Muscle of leg (tissue), 11 donors: ENCODE measurements around the gene HSH2D. TPM values are rescaled to one million over a fixed set of nuclear protein-coding genes. Genes with fewer than 3 reads are reported as not detected.

ENCODE experiments used
- DNase-seq: peaks from one replicate; pipeline ENCODE4 v3.0.0; 2013
- H3K27ac ChIP-seq: one replicate; pipeline ENCODE4 v1.5.1; 2013; ENCODE audit warnings: mild to moderate bottlenecking, low read length, control low read depth
- H3K27me3 ChIP-seq: one replicate; pipeline ENCODE4 v1.6.1; 2013; ENCODE audit warnings: low read length; ENCODE audit not compliant: control insufficient read depth, insufficient read depth
- H3K36me3 ChIP-seq: one replicate; pipeline ENCODE4 v1.6.1; 2013; ENCODE audit warnings: low read length; ENCODE audit not compliant: control insufficient read depth, insufficient read depth
- H3K4me1 ChIP-seq: one replicate; pipeline ENCODE4 v1.6.1; 2013; ENCODE audit warnings: low read length; ENCODE audit not compliant: control insufficient read depth, insufficient read depth
- H3K4me3 ChIP-seq: one replicate; pipeline ENCODE4 v1.5.1; 2013; ENCODE audit warnings: low read length, control low read depth
- H3K9me3 ChIP-seq: replicated peaks from 2 replicates; pipeline ENCODE4 v1.6.1; 2013; ENCODE audit warnings: low read depth, low read length; ENCODE audit not compliant: control insufficient read depth
- WGBS: methylation state at CpG from one replicate; pipeline ENCODE4 v1.1.5; 2013; ENCODE audit warnings: missing lambda C conversion rate; ENCODE audit not compliant: insufficient coverage; 5-methylcytosine and 5-hydroxymethylcytosine counted together
- polyA plus RNA-seq, 8 donors: library from polyadenylated mRNA; unstranded; fragments of 120-200 nt; gene quantifications; one replicate each; pipeline versions ENCODE4 v1.2.1 to v1.2.3, GENCODE V29; 2013; ENCODE audit warnings: inconsistent platforms in 1 of 8, low replicate concordance in 1 of 8; ENCODE audit not compliant: insufficient read length in 8 of 8, insufficient read depth in 1 of 8
- total RNA-seq: library from RNA; stranded (reverse); fragments of 120-200 nt; gene quantifications from one replicate; pipeline ENCODE4 v1.2.4, GENCODE V29; 2013

The HSH2D gene
- total and polyA plus RNA-seq, 9 donors, result 0.13 to 0.78 (median 0.27) TPM

GRCh38 chr19:16201011-16201391, 57.5 kb downstream of the HSH2D start:
- no peaks in the 10 kb centered on the region for H3K9me3 ChIP-seq
- H3K27ac ChIP-seq, result no peak overlapping the region
- DNase-seq, result no peak
- peaks cover 53% of the 10 kb centered on the region for H3K36me3 ChIP-seq
- no peaks in the 10 kb centered on the region for H3K27me3 ChIP-seq
- H3K4me3 ChIP-seq, result no peak overlapping the region
- peaks cover 38% of the 10 kb centered on the region for H3K4me1 ChIP-seq
- WGBS, result 69% methylated on average over 2 of the region's 4 CpGs

- peaks cover 30% of the 10 kb centered on the region for H3K4me1 ChIP-seq
- H3K4me3 ChIP-seq, result no peak overlapping the region
- no peak overlapping the region for H3K27ac ChIP-seq
- H3K27me3 ChIP-seq, result no peaks in the 10 kb centered on the region
- no peak for DNase-seq
- WGBS, result 89% methylated on average over 14 of the region's 22 CpGs
- H3K36me3 ChIP-seq, result peaks cover 63% of the 10 kb centered on the region
- no peaks in the 10 kb centered on the region for H3K9me3 ChIP-seq
Measured at GRCh38 chr19:16202320-16203255, 59.1 kb downstream of the HSH2D start.

GRCh38 chr19:16203256-16204004, 59.9 kb downstream of the HSH2D start:
- H3K27ac ChIP-seq, result no peak overlapping the region
- DNase-seq, result no peak
- no peaks in the 10 kb centered on the region for H3K9me3 ChIP-seq
- 83% methylated on average over 11 of the region's 19 CpGs for WGBS
- H3K27me3 ChIP-seq, result no peaks in the 10 kb centered on the region
- peaks cover 72% of the 10 kb centered on the region for H3K36me3 ChIP-seq
- peaks cover 28% of the 10 kb centered on the region for H3K4me1 ChIP-seq
- H3K4me3 ChIP-seq, result no peak overlapping the region

- peaks cover 23% of the 10 kb centered on the region for H3K4me1 ChIP-seq
- no peak overlapping the region for H3K4me3 ChIP-seq
- no peaks in the 10 kb centered on the region for H3K9me3 ChIP-seq
- H3K27me3 ChIP-seq, result no peaks in the 10 kb centered on the region
- DNase-seq, result no peak
- 100% methylated on average over 3 of the region's 5 CpGs for WGBS
- peaks cover 77% of the 10 kb centered on the region for H3K36me3 ChIP-seq
- no peak overlapping the region for H3K27ac ChIP-seq
Measured at GRCh38 chr19:16204005-16204294, 60.5 kb downstream of the HSH2D start.

- peak; percentile 48 for DNase-seq
- 43% methylated on average over 7 of the region's 11 CpGs for WGBS
- H3K27ac ChIP-seq, result no peak overlapping the region
Measured at GRCh38 chr19:16205205-16206045, 61.9 kb downstream of the HSH2D start.

GRCh38 chr19:16206046-16206605, 62.6 kb downstream of the HSH2D start:
- Histone ChIP-seq H3K4me3 (no peak overlapping the region), H3K4me1 (peaks cover 14% of the 10 kb centered on the region), H3K27ac (no peak overlapping the region), H3K27me3 (no peaks in the 10 kb centered on the region), H3K36me3 (peaks cover 82% of the 10 kb centered on the region), H3K9me3 (no peaks in the 10 kb centered on the region)
- DNase-seq, result no peak
- 62% methylated on average over 7 of the region's 14 CpGs for WGBS

More at GRCh38 chr19:16205205-16206045, 61.9 kb downstream of the HSH2D start:
- Histone ChIP-seq H3K4me1 (peaks cover 14% of the 10 kb centered on the region), H3K36me3 (peaks cover 86% of the 10 kb centered on the region), H3K9me3 (no peaks in the 10 kb centered on the region), H3K27me3 (no peaks in the 10 kb centered on the region), H3K4me3 (no peak overlapping the region)

GRCh38 chr19:16206637-16207036, 63.2 kb downstream of the HSH2D start:
- peaks cover 82% of the 10 kb centered on the region for H3K36me3 ChIP-seq
- 89% methylated on average over 6 of the region's 7 CpGs for WGBS
- DNase-seq, result no peak
- H3K27ac ChIP-seq, result no peak overlapping the region
- peaks cover 14% of the 10 kb centered on the region for H3K4me1 ChIP-seq
- H3K27me3 ChIP-seq, result no peaks in the 10 kb centered on the region
- H3K9me3 ChIP-seq, result no peaks in the 10 kb centered on the region
- no peak overlapping the region for H3K4me3 ChIP-seq

GRCh38 chr19:16207063-16207462, 63.6 kb downstream of the HSH2D start:
- no peak for DNase-seq
- no peak overlapping the region for H3K4me3 ChIP-seq
- peaks cover 14% of the 10 kb centered on the region for H3K4me1 ChIP-seq
- H3K36me3 ChIP-seq, result peaks cover 78% of the 10 kb centered on the region
- WGBS, result 88% methylated on average over 7 of the region's 10 CpGs
- no peak overlapping the region for H3K27ac ChIP-seq
- H3K9me3 ChIP-seq, result no peaks in the 10 kb centered on the region
- H3K27me3 ChIP-seq, result no peaks in the 10 kb centered on the region

GRCh38 chr19:16207490-16208025, 64.1 kb downstream of the HSH2D start:
- H3K27me3 ChIP-seq, result no peaks in the 10 kb centered on the region
- 90% methylated on average over 6 of the region's 12 CpGs for WGBS
- H3K36me3 ChIP-seq, result peaks cover 74% of the 10 kb centered on the region
- no peaks in the 10 kb centered on the region for H3K9me3 ChIP-seq
- H3K4me1 ChIP-seq, result peaks cover 14% of the 10 kb centered on the region
- no peak for DNase-seq
- H3K4me3 ChIP-seq, result no peak overlapping the region
- H3K27ac ChIP-seq, result no peak overlapping the region
